GM12874 (cell line): ENCODE measurements around the gene MERTK.

Source experiments
- TF ChIP-seq, protein P1 (sequence below): IDR thresholded peaks from 2 replicates; pipeline ENCODE4 v1.5.1; 2011; ENCODE audit warnings: low read depth, mild to moderate bottlenecking, control low read depth, low read length, moderate library complexity; ENCODE audit not compliant: insufficient read depth

Gene MERTK

GRCh38 chr2:112054847-112055729, 156.7 kb downstream of the MERTK start, which contains the start of gene TMEM87B:
Gene TMEM87B (plus strand): TSS chr2:112055269. CDS start chr2:112055592, 323 bp downstream.
- TF ChIP-seq, protein P1, sequence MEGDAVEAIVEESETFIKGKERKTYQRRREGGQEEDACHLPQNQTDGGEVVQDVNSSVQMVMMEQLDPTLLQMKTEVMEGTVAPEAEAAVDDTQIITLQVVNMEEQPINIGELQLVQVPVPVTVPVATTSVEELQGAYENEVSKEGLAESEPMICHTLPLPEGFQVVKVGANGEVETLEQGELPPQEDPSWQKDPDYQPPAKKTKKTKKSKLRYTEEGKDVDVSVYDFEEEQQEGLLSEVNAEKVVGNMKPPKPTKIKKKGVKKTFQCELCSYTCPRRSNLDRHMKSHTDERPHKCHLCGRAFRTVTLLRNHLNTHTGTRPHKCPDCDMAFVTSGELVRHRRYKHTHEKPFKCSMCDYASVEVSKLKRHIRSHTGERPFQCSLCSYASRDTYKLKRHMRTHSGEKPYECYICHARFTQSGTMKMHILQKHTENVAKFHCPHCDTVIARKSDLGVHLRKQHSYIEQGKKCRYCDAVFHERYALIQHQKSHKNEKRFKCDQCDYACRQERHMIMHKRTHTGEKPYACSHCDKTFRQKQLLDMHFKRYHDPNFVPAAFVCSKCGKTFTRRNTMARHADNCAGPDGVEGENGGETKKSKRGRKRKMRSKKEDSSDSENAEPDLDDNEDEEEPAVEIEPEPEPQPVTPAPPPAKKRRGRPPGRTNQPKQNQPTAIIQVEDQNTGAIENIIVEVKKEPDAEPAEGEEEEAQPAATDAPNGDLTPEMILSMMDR: no peak

DNA sequence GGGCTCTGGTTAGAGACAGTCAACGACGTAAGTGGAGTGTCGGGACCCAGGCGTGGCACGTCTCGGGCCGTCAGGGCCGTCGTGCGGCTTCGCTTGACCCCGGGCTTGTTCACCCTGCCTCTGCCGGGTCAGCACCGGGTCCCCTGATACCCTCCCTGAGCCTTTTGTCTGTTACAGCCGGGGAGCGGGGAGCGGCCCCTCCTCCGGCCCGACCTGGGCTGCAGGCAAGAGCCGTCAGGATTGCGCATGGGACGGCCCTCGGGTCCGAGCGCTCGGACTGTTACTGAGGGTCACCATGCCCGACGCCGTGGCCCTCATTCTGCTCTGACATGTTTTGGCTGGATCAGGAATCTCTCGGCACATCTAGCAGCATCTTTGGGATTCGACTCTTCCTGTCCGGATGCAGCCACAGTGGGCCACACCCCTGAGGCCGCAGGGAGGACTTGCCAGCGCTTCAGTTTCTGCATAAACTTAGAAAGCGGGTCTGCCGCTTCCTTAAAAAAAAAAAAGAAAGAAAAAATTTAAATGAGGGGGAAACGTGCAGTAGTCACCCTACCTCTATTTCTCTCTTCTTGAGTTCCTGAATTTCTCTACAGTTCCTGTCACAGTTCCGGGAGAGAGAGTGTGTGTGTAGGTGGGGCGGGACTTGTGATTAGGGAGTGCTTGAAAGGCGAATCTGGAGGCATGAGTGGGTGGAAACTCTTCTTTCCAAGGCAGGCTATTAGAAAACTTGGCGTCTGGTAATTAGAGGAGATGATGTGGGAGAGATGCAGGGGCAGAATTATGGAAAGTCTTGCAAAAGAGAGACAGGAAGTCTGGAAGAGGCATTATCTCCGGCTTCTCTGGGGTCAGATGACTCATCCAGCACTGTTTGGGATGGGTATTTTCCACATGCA, 157.6 kb downstream of the MERTK start:
- TF ChIP-seq, protein P1: no peak

GRCh38 chr2:112056626-112056987, 158.2 kb downstream of the MERTK start:
- TF ChIP-seq, protein P1: no peak

- TF ChIP-seq, protein P1: no peak
These were observed 161.3 kb downstream of the MERTK start for GRCh38 chr2:112059671-112060070.

DNA sequence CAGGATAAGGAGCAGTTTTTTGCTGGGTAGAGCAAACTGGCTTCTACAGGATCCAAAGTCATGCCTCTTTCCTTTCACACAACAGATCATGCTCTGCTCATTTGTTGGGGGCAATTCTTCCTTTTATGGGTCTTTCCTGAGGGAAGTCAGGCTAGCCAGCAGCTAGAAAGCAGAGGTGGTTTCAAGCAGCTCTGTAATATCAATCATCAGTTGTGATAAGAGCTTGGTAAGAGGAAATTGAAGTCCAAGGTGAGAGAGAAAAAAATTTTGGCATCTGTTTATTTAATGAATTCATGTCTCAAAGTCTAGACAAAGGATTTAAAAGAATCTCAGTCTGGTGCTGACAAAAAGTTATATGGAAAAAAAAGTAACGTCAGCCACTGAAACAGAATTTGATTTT, 162.9 kb downstream of the MERTK start:
- TF ChIP-seq, protein P1: no peak

DNA sequence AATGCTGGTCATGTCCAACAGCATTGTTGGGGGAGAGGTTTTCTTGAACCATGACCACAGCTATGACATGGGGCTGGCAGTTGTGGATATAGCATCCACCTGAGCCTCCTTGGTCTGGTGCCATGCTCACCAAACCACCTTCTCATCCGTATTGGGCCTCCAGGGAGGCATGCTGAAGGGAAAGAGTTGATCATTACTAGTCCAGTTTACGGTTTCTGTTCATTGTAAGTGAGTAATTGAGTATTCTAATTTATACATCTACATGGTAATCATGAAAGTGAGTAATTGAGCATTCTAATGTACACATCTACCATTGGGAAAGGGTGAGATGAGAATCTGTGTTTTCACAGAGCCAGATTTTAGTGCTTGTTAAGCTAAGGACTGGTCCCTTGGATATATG, 163.4 kb downstream of the MERTK start:
- TF ChIP-seq, protein P1: no peak

- TF ChIP-seq, protein P1: no peak
These were observed 164.5 kb downstream of the MERTK start for GRCh38 chr2:112062894-112063293.
